ENCODE measurements around the gene MDC1.
"Not testable (repeated sequence)": the region's sequence is repeated elsewhere in the genome, so short reads cannot be mapped to it uniquely, and the experiment has no call there.

The MDC1 gene

DNA sequence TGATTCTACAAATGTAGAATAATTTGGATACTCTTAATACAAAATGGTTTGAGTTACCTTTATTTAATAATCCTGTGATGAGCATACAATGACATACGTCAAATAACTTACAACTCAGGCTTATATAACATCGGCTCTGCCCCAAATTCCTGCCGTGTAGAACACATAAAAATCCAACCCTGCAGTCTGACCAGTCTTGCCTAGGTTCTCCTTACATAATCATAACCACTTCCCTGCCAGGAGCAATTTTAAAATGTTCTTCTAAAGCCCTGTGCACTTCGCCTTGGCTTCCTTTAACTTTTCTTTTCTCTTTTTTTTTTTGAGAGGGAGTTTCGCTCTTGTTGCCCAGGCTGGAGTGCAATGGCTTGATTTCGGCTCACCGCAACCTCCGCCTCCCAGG is 43.5 kb upstream of the MDC1 start:
- TF ChIP-seq CTCF (IDR thresholded peaks at IDR 0.05; ENCODE audit: insufficient read depth, low read depth, low read length, missing control alignments), result no peak
- no peak overlapping the region for H3K4me3 ChIP-seq (ENCODE audit: low read depth, low read length)
- DNase-seq (ENCODE audit: low read depth), result no peak

DNA sequence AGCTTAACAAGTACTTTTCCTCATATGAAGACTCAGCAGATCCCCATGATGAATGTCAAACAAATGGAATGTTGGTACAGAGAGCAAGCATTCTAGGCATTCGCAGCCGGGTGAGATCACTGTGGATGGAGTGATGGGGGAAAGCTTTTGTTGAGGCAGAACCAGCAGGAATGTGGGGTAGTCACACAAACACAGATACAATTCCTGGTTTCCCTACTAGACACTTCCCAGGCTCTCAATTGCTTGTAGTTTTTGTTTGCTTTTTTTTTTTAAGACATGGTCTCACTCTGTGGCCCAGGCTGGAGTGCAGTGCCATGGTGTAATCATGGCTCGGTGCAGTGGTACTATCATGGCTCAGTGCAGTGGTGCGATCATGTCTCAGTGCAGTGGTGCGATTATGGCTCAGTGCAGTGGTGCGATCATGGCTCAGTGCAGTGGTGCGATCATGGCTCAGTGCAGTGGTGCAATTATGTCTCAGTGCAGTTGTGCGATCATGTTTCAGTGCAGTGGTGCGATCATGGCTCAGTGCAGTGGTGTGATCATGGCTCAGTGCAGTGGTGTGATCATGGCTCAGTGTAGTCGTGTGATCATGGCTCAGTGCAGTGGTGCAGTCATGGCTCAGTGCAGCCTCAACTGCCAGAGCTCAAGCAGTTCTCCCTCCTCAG is 42.6 kb upstream of the MDC1 start:
- no peak for TF ChIP-seq CTCF (IDR thresholded peaks at IDR 0.05; ENCODE audit: insufficient read depth, low read depth, low read length, missing control alignments)
- H3K4me3 ChIP-seq (ENCODE audit: low read depth, low read length), result no peak overlapping the region
- peak; percentile 42 for DNase-seq (ENCODE audit: low read depth)

DNA sequence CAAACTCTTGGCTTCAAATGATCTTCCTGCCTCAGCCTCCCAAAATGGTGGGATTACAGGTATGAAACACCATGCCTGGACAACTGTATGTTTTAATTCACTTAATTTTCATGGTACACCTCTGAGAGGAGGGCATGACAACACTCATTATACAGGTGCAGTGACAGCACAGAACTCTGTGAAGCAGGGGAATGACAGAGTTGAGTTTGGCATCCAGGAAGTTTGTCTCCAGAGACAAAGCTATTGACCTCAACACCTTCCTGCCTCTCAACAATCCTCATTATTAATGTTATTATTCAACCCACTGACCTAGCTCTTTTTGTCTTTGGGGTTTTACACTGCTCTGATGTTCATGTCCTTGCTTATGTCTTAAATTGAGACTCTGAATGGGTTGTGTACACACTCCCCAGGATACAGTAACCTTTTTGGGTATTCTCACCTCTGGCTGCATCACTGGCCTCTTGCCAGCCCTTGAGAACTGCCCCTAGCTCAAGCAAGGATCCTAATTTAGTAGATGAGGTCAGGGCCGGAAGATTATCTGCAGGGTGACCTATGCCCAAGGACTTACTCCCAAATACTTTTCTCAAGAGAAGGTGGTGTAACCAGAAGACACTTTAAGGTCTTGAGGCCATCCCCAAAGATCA is 40.3 kb upstream of the MDC1 start:
- DNase-seq (ENCODE audit: low read depth), result peak; percentile 79
- no peak overlapping the region for H3K4me3 ChIP-seq (ENCODE audit: low read depth, low read length)
- TF ChIP-seq CTCF (IDR thresholded peaks at IDR 0.05; ENCODE audit: insufficient read depth, low read depth, low read length, missing control alignments), result no peak

- not testable (repeated sequence) for H3K4me3 ChIP-seq (ENCODE audit: low read depth, low read length); DNase-seq (ENCODE audit: low read depth)
These were observed 39.4 kb upstream of the MDC1 start for GRCh38 chr6:30756405-30757003.

DNA sequence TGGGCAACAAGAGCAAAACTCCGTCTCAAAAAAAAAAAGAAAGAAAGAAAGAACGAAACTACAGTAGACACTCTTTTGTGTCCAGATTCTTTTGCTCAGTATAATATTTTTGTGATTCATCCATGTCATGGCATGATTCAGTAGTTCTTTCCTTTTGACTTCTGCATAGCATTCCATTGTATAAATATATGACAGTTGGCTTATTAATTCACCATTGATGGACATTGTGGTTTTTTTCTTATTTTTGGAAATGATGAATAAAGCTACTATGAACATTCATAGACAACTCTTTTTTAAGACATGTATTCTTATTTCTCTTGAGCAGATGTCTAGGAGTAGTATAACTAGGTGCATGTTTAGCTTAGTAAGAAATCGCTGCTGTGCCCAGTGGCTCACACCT is 37.5 kb upstream of the MDC1 start:
- no peak for DNase-seq (ENCODE audit: low read depth)
- H3K4me3 ChIP-seq (ENCODE audit: low read depth, low read length), result no peak overlapping the region
- TF ChIP-seq CTCF (IDR thresholded peaks at IDR 0.05; ENCODE audit: insufficient read depth, low read depth, low read length, missing control alignments), result no peak

- DNase-seq (ENCODE audit: low read depth), result no peak
These were observed 35.3 kb upstream of the MDC1 start for GRCh38 chr6:30752157-30752927.

More at GRCh38 chr6:30752157-30752927, 35.3 kb upstream of the MDC1 start:
- H3K4me3 ChIP-seq (ENCODE audit: low read depth, low read length), result no peak overlapping the region
- TF ChIP-seq CTCF (IDR thresholded peaks at IDR 0.05; ENCODE audit: insufficient read depth, low read depth, low read length, missing control alignments), result no peak

Data from GM12865 (cell line).